Activated gamma-delta T cell treated with anti-CD3 and anti-CD28 coated beads, Interleukin-2, amount 50 U/mL, for 16 hours (primary cell): ENCODE results near the gene GGT6.

Experiments
- DNase-seq: peaks from one replicate; pipeline ENCODE4 v3.0.0-alpha.2; 2020; ENCODE audit warnings: low read depth

GGT6 gene

GRCh38 chr17:4573669-4574068 lies 13.3 kb upstream of the GGT6 start:
- no peak for DNase-seq

- DNase-seq = no peak
Observed at GRCh38 chr17:4573115-4573514, 12.7 kb upstream of the GGT6 start.

- DNase-seq = no peak
Observed at GRCh38 chr17:4572131-4572530, 11.8 kb upstream of the GGT6 start.

- no peak for DNase-seq
Observed at GRCh38 chr17:4569591-4569990, 9.2 kb upstream of the GGT6 start.

- no peak for DNase-seq
Observed at GRCh38 chr17:4566785-4567184, 6.4 kb upstream of the GGT6 start.

GRCh38 chr17:4565209-4566141 lies 5.1 kb upstream of the GGT6 start:
- no peak for DNase-seq

GRCh38 chr17:4562015-4562969 lies 1.9 kb upstream of the GGT6 start:
- DNase-seq = no peak

- DNase-seq = no peak
Observed at GRCh38 chr17:4560837-4561256, 470 bp upstream of the GGT6 start.

GRCh38 chr17:4559966-4560365 lies 411 bp downstream of the GGT6 start:
- no peak for DNase-seq

- no peak for DNase-seq
Observed at GRCh38 chr17:4559139-4559791, 1.1 kb downstream of the GGT6 start.

GRCh38 chr17:4558347-4558971 lies 1.9 kb downstream of the GGT6 start:
- DNase-seq = no peak

- DNase-seq = no peak
Observed at GRCh38 chr17:4557626-4558346, 2.6 kb downstream of the GGT6 start.

- no peak for DNase-seq
Observed at GRCh38 chr17:4556996-4557395, 3.4 kb downstream of the GGT6 start.

GRCh38 chr17:4555873-4556759 lies 4.3 kb downstream of the GGT6 start:
- no peak for DNase-seq

- peak; percentile 95 for DNase-seq
Observed at GRCh38 chr17:4554997-4555799, 5.2 kb downstream of the GGT6 start, which contains the start of gene MYBBP1A. TSS of gene MYBBP1A (minus strand) at chr17:4555384. CDS start at chr17:4555324, 60 bp downstream.

GRCh38 chr17:4554441-4554996 lies 5.9 kb downstream of the GGT6 start:
- no peak for DNase-seq

GRCh38 chr17:4553669-4554068 lies 6.7 kb downstream of the GGT6 start:
- no peak for DNase-seq

- DNase-seq = no peak
Observed at GRCh38 chr17:4551796-4552525, 8.4 kb downstream of the GGT6 start.
